ENCODE data around the gene SHC3. TPM values are rescaled to one million over a fixed set of nuclear protein-coding genes. Genes with fewer than 3 reads are reported as not detected.
"Not testable (repeated sequence)": the region's sequence is repeated elsewhere in the genome, so short reads cannot be mapped to it uniquely, and the experiment has no call there.

The SHC3 gene
- total and polyA plus RNA-seq, 2 experiments from 2014 or later = 0.30 to 0.54 TPM

DNA sequence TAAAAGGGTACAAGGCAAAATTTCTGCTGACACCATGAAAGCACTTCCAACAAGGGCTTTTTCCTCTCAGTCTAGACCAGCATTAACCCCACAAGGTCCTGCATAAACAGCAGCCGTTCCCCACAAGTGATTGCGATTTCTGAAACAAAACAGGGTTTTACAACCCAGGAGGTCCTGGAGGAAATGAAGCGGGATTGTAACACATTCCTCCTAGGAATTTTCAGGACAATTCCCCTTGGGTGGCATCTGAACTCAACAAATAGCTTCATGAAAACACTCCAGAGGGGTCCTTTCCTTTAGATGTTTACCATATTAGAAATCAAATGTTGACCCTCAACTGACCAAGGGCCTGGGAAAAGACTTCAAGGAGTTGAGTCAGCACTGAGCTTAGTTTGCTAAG lies 36.7 kb upstream of the SHC3 start:
- in situ Hi-C loops (cut with MboI) = no loop called here
- no peak overlapping the region for H2AFZ ChIP-seq
- no peak overlapping the region for H3K4me3 ChIP-seq
- no peaks in the 10 kb centered on the region for H4K20me1 ChIP-seq (ENCODE audit: insufficient read depth)
- no peak overlapping the region for H3K27ac ChIP-seq
- DNase-seq = no peak
- no peaks in the 10 kb centered on the region for H3K27me3 ChIP-seq (replicated peaks; ENCODE audit: insufficient read depth)
- no peaks in the 10 kb centered on the region for H3K9me3 ChIP-seq (ENCODE audit: low read depth)
- no peaks in the 10 kb centered on the region for H3K9me2 ChIP-seq (ENCODE audit: insufficient read depth)
- H3K36me3 ChIP-seq (ENCODE audit: low read depth) = no peaks in the 10 kb centered on the region
- WGBS, 2 experiments (ENCODE audit: low coverage in 1 of 2, low lambda C conversion rate in 2 of 2, missing lambda C conversion rate in 2 of 2) = 88 to 90% methylated on average over 3 of the region's 3 CpGs
- no peak overlapping the region for H3K4me2 ChIP-seq (ENCODE audit: unreplicated experiment)
- no peak overlapping the region for H3K9ac ChIP-seq
- H3K4me1 ChIP-seq (ENCODE audit: insufficient read depth) = peaks cover 12% of the 10 kb centered on the region; the same call in 1 of the 2 replicates
- H3F3A ChIP-seq (ENCODE audit: insufficient read depth) = peaks cover 8% of the 10 kb centered on the region; the same call in 1 of the 2 replicates
- TF ChIP-seq EZH2phosphoT487 (IDR thresholded peaks at IDR 0.05; ENCODE audit: insufficient read depth, low read depth) (no peak), EZH2 (IDR thresholded peaks at IDR 0.05; ENCODE audit: insufficient read depth, poor library complexity, severe bottlenecking) (no peak)
- no peaks in the 10 kb centered on the region for H3K79me2 ChIP-seq (ENCODE audit: insufficient read depth)

DNA sequence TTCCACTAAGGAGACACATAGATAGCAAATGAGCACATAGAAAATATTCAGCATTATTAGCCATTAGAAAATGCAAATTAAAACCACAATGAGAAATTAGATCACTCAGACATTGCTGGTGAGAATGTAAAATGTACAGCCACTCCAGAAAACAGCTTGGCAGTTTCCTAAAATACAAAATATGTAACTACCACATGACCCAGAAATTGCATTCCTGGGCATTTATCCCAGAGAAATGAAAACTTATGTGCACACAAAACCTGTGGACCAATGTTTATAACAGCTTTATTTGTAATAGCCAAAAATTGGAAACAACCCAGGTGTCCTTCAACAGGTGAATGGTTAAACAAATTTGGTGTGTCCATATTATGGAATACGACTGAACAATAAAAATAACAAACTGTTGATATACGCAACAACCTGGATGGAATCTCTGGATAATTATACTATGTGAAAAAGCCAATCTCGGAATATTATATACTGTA lies 34.8 kb upstream of the SHC3 start:
- in situ Hi-C loops (cut with MboI) = no loop called here
- 63 to 73% methylated on average over 3 of the region's 3 CpGs for WGBS, 2 experiments (ENCODE audit: low coverage in 1 of 2, low lambda C conversion rate in 2 of 2, missing lambda C conversion rate in 2 of 2)

GRCh38 chr9:89212171-89212570 lies 33.6 kb upstream of the SHC3 start:
- Histone ChIP-seq H3K36me3 (ENCODE audit: low read depth) (no peaks in the 10 kb centered on the region), H3K4me1 (ENCODE audit: insufficient read depth) (no peaks in the 10 kb centered on the region), H2AFZ (no peak overlapping the region), H3K9ac (no peak overlapping the region), H3K4me2 (ENCODE audit: unreplicated experiment) (no peak overlapping the region), H3F3A (ENCODE audit: insufficient read depth) (no peaks in the 10 kb centered on the region), H4K20me1 (ENCODE audit: insufficient read depth) (no peaks in the 10 kb centered on the region), H3K4me3 (no peak overlapping the region), H3K27me3 (replicated peaks; ENCODE audit: insufficient read depth) (no peaks in the 10 kb centered on the region), H3K9me3 (ENCODE audit: low read depth) (no peaks in the 10 kb centered on the region), H3K79me2 (ENCODE audit: insufficient read depth) (no peaks in the 10 kb centered on the region), H3K9me2 (ENCODE audit: insufficient read depth) (no peaks in the 10 kb centered on the region), H3K27ac (no peak overlapping the region)
- WGBS, 2 experiments (ENCODE audit: low coverage in 1 of 2, low lambda C conversion rate in 2 of 2, missing lambda C conversion rate in 2 of 2) = 43 to 55% methylated on average over 1 of the region's 1 CpG
- no peak for DNase-seq
- in situ Hi-C loops (cut with MboI) = no loop called here
- TF ChIP-seq EZH2 (IDR thresholded peaks at IDR 0.05; ENCODE audit: insufficient read depth, poor library complexity, severe bottlenecking) (no peak), EZH2phosphoT487 (IDR thresholded peaks at IDR 0.05; ENCODE audit: insufficient read depth, low read depth) (no peak)

More for the DNA sequence above, 34.8 kb upstream of the SHC3 start:
- Histone ChIP-seq H3K27me3 (replicated peaks; ENCODE audit: insufficient read depth) (no peaks in the 10 kb centered on the region), H3K4me3 (no peak overlapping the region), H3K9me3 (ENCODE audit: low read depth) (no peaks in the 10 kb centered on the region), H3K36me3 (ENCODE audit: low read depth) (no peaks in the 10 kb centered on the region), H3K4me2 (ENCODE audit: unreplicated experiment) (no peak overlapping the region), H3K9me2 (ENCODE audit: insufficient read depth) (no peaks in the 10 kb centered on the region), H3K9ac (no peak overlapping the region), H3K27ac (no peak overlapping the region), H3K4me1 (ENCODE audit: insufficient read depth) (peaks cover 9% of the 10 kb centered on the region; the same call in 1 of the 2 replicates), H3K79me2 (ENCODE audit: insufficient read depth) (no peaks in the 10 kb centered on the region), H2AFZ (no peak overlapping the region), H3F3A (ENCODE audit: insufficient read depth) (peaks cover 8% of the 10 kb centered on the region; the same call in 1 of the 2 replicates), H4K20me1 (ENCODE audit: insufficient read depth) (no peaks in the 10 kb centered on the region)
- DNase-seq = no peak
- no peak for TF ChIP-seq EZH2phosphoT487 (IDR thresholded peaks at IDR 0.05; ENCODE audit: insufficient read depth, low read depth)
- no peak for TF ChIP-seq EZH2 (IDR thresholded peaks at IDR 0.05; ENCODE audit: insufficient read depth, poor library complexity, severe bottlenecking)

- H4K20me1 ChIP-seq (ENCODE audit: insufficient read depth); H3K4me3 ChIP-seq; H3K36me3 ChIP-seq (ENCODE audit: low read depth); H3F3A ChIP-seq (ENCODE audit: insufficient read depth); H3K4me2 ChIP-seq (ENCODE audit: unreplicated experiment); H3K4me1 ChIP-seq (ENCODE audit: insufficient read depth); H3K9ac ChIP-seq; H3K27ac ChIP-seq; H3K9me2 ChIP-seq (ENCODE audit: insufficient read depth); H3K9me3 ChIP-seq (ENCODE audit: low read depth); H3K27me3 ChIP-seq (replicated peaks; ENCODE audit: insufficient read depth); H3K79me2 ChIP-seq (ENCODE audit: insufficient read depth); H2AFZ ChIP-seq; in situ Hi-C loops (cut with MboI); DNase-seq: not testable (repeated sequence)
- 84 to 91% methylated on average over 14 to 15 of the region's 21 CpGs for WGBS, 2 experiments (ENCODE audit: low coverage in 1 of 2, low lambda C conversion rate in 2 of 2, missing lambda C conversion rate in 2 of 2)
Measured at GRCh38 chr9:89209311-89209710, 30.7 kb upstream of the SHC3 start.

DNA sequence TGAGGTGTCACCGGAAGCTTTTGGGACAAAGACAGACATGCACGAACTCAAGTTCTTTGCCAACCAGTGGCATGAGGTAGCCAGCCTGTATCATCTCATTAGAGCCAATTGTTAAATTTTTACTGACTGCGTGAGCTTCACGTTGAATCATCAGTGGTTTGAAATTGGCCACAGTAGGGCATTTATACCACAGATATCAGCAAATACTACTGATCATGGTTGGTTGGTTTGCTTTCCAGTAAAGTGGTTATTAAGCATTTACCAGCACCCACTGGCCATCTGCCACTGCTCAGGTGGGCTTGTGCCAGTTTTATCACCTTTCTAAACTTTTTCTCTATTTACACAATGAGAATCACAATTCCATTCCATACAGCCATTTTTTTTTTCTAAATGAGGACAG lies 28.4 kb upstream of the SHC3 start:
- Histone ChIP-seq H3K27ac (no peak overlapping the region), H3K4me1 (ENCODE audit: insufficient read depth) (no peaks in the 10 kb centered on the region), H3K4me2 (ENCODE audit: unreplicated experiment) (no peak overlapping the region), H3K9ac (no peak overlapping the region), H3K4me3 (no peak overlapping the region), H3F3A (ENCODE audit: insufficient read depth) (no peaks in the 10 kb centered on the region), H3K36me3 (ENCODE audit: low read depth) (no peaks in the 10 kb centered on the region), H3K9me3 (ENCODE audit: low read depth) (no peaks in the 10 kb centered on the region), H3K27me3 (replicated peaks; ENCODE audit: insufficient read depth) (no peaks in the 10 kb centered on the region), H3K79me2 (ENCODE audit: insufficient read depth) (no peaks in the 10 kb centered on the region), H4K20me1 (ENCODE audit: insufficient read depth) (no peaks in the 10 kb centered on the region), H2AFZ (no peak overlapping the region), H3K9me2 (ENCODE audit: insufficient read depth) (no peaks in the 10 kb centered on the region)
- in situ Hi-C loops (cut with MboI) = no loop called here
- 68 to 85% methylated on average over 4 of the region's 4 CpGs for WGBS, 2 experiments (ENCODE audit: low coverage in 1 of 2, low lambda C conversion rate in 2 of 2, missing lambda C conversion rate in 2 of 2)
- TF ChIP-seq EZH2phosphoT487 (IDR thresholded peaks at IDR 0.05; ENCODE audit: insufficient read depth, low read depth) (no peak), EZH2 (IDR thresholded peaks at IDR 0.05; ENCODE audit: insufficient read depth, poor library complexity, severe bottlenecking) (no peak)
- DNase-seq = no peak
